ENCODE measurements around the gene SERINC3. TPM values are rescaled to one million over a fixed set of nuclear protein-coding genes. Genes with fewer than 3 reads are reported as not detected.

Gene SERINC3
- total and polyA plus RNA-seq, 2 of the 13 experiments (the other 11 are each of a cell fraction or from before 2014, with no cell fraction given) = 82.0 to 226 TPM

- TF ChIP-seq ZNF235 (CRISPR knock-in tag; IDR thresholded peaks at IDR 0.05; ENCODE audit: borderline replicate concordance) = no peak
- TF ChIP-seq KIAA2018 (CRISPR knock-in tag; IDR thresholded peaks at IDR 0.05; ENCODE audit: borderline replicate concordance) = no peak
- TF ChIP-seq WIZ (CRISPR knock-in tag; IDR thresholded peaks at IDR 0.05) = no peak
- TF ChIP-seq BORCS8-MEF2B (CRISPR knock-in tag; IDR thresholded peaks at IDR 0.05) = no peak
- no peak for TF ChIP-seq MAFG (CRISPR knock-in tag; IDR thresholded peaks at IDR 0.05)
- no peak for TF ChIP-seq SOX5 (CRISPR knock-in tag; IDR thresholded peaks at IDR 0.05; ENCODE audit: borderline replicate concordance)
- no peak for TF ChIP-seq ZNF251 (CRISPR knock-in tag; IDR thresholded peaks at IDR 0.05)
- no peak for TF ChIP-seq ZMYM4 (CRISPR knock-in tag; IDR thresholded peaks at IDR 0.05)
- no peak for TF ChIP-seq MEIS1 (CRISPR knock-in tag; IDR thresholded peaks at IDR 0.05; ENCODE audit: borderline replicate concordance)
- TF ChIP-seq ZNF547 (CRISPR knock-in tag; IDR thresholded peaks at IDR 0.05) = no peak
- no peak for TF ChIP-seq ZNF609 (CRISPR knock-in tag; IDR thresholded peaks at IDR 0.05; ENCODE audit: borderline replicate concordance)
- no peak for TF ChIP-seq MYC (CRISPR knock-in tag; IDR thresholded peaks at IDR 0.05; ENCODE audit: borderline replicate concordance)
- no peak for TF ChIP-seq ZNF740 (CRISPR knock-in tag; IDR thresholded peaks at IDR 0.05)
- TF ChIP-seq ZNF205 (CRISPR knock-in tag; IDR thresholded peaks at IDR 0.05) = no peak
Observed at GRCh38 chr20:44532259-44532980, 10.6 kb upstream of the SERINC3 start (continued).
